Fibroblast of skin of left quadriceps (primary cell): Measurements from ENCODE around the gene MAPK12.

ENCODE experiments used
- DNase-seq, 2 experiments: peaks; one replicate each; pipeline ENCODE4 v3.0.0-alpha.2; 2013; ENCODE audit warnings: low read depth in 2 of 2

MAPK12 gene

GRCh38 chr22:50299785-50300619, 38.5 kb upstream of the MAPK12 start:
- no peak for DNase-seq

GRCh38 chr22:50298937-50299784, 37.7 kb upstream of the MAPK12 start:
- DNase-seq: no peak

- DNase-seq: no peak
Measured at GRCh38 chr22:50298266-50298637, 36.8 kb upstream of the MAPK12 start.

- no peak for DNase-seq
Measured at GRCh38 chr22:50297510-50298265, 36.2 kb upstream of the MAPK12 start.

GRCh38 chr22:50296658-50297490, 35.4 kb upstream of the MAPK12 start:
- no peak for DNase-seq

- DNase-seq: no peak
Measured at GRCh38 chr22:50294319-50294656, 32.8 kb upstream of the MAPK12 start.

- no peak for DNase-seq
Measured at GRCh38 chr22:50293441-50294318, 32.2 kb upstream of the MAPK12 start.

GRCh38 chr22:50292643-50293440, 31.4 kb upstream of the MAPK12 start:
- DNase-seq: no peak

GRCh38 chr22:50289942-50290630, 28.6 kb upstream of the MAPK12 start:
- no peak for DNase-seq

GRCh38 chr22:50289151-50289941, 27.9 kb upstream of the MAPK12 start:
- DNase-seq: no peak

- DNase-seq: no peak
Measured at GRCh38 chr22:50287731-50288130, 26.2 kb upstream of the MAPK12 start.

- DNase-seq: no peak
Measured at GRCh38 chr22:50286701-50287318, 25.3 kb upstream of the MAPK12 start.

GRCh38 chr22:50286275-50286674, 24.8 kb upstream of the MAPK12 start:
- DNase-seq: no peak

- DNase-seq: no peak
Measured at GRCh38 chr22:50285568-50286229, 24.2 kb upstream of the MAPK12 start.

- no peak for DNase-seq
Measured at GRCh38 chr22:50284479-50284878, 23.0 kb upstream of the MAPK12 start.

GRCh38 chr22:50283821-50284220, 22.3 kb upstream of the MAPK12 start:
- DNase-seq: no peak
